ENCODE results near the gene TADA1. TPM values are rescaled to one million over a fixed set of nuclear protein-coding genes. Genes with fewer than 3 reads are reported as not detected.
A peak's percentile ranks its signal among the peaks of the same experiment; 100 is the strongest.

The TADA1 gene
- total RNA-seq, 1 donor from 2014 or later = 8.9 TPM

- no peak for DNase-seq (ENCODE audit: low spot score)
- Mint-ChIP-seq H3K4me3 (ENCODE audit: unreplicated experiment) (no peak overlapping the region), H3K27me3 (ENCODE audit: low read depth) (peaks cover 3% of the 10 kb centered on the region), H3K27ac (ENCODE audit: unreplicated experiment) (no peak overlapping the region), H3K9me3 (ENCODE audit: low read depth) (peaks cover 14% of the 10 kb centered on the region), H3K36me3 (ENCODE audit: low read depth) (no peaks in the 10 kb centered on the region), H3K4me1 (ENCODE audit: low read depth) (no peaks in the 10 kb centered on the region)
- TF ChIP-seq CTCF (IDR thresholded peaks at IDR 0.05) = peak; percentile 50
These were observed 53.7 kb downstream of the TADA1 start for GRCh38 chr1:166822385-166822784.

GRCh38 chr1:166819974-166820373, 56.1 kb downstream of the TADA1 start:
- Mint-ChIP-seq H3K27ac (ENCODE audit: unreplicated experiment) (no peak overlapping the region), H3K36me3 (ENCODE audit: low read depth) (no peaks in the 10 kb centered on the region), H3K27me3 (ENCODE audit: low read depth) (peaks cover 4% of the 10 kb centered on the region), H3K4me3 (ENCODE audit: unreplicated experiment) (no peak overlapping the region), H3K4me1 (ENCODE audit: low read depth) (peaks cover 1% of the 10 kb centered on the region), H3K9me3 (ENCODE audit: low read depth) (peaks cover 14% of the 10 kb centered on the region)
- DNase-seq (ENCODE audit: low spot score) = no peak
- TF ChIP-seq CTCF (IDR thresholded peaks at IDR 0.05) = no peak

- no peaks in the 10 kb centered on the region for H3K36me3 Mint-ChIP-seq (ENCODE audit: low read depth)
These were observed 61.5 kb downstream of the TADA1 start for GRCh38 chr1:166814611-166815010.

GRCh38 chr1:166813508-166814223, 62.4 kb downstream of the TADA1 start:
- no peaks in the 10 kb centered on the region for H3K9me3 Mint-ChIP-seq (ENCODE audit: low read depth)
- H3K4me3 Mint-ChIP-seq (ENCODE audit: unreplicated experiment) = no peak overlapping the region
- no peak overlapping the region for H3K27ac Mint-ChIP-seq (ENCODE audit: unreplicated experiment)

More at GRCh38 chr1:166814611-166815010, 61.5 kb downstream of the TADA1 start:
- DNase-seq (ENCODE audit: low spot score) = no peak
- Mint-ChIP-seq H3K4me1 (ENCODE audit: low read depth) (peaks cover 8% of the 10 kb centered on the region), H3K9me3 (ENCODE audit: low read depth) (no peaks in the 10 kb centered on the region), H3K4me3 (ENCODE audit: unreplicated experiment) (no peak overlapping the region), H3K27ac (ENCODE audit: unreplicated experiment) (no peak overlapping the region), H3K27me3 (ENCODE audit: low read depth) (peaks cover 14% of the 10 kb centered on the region)
- TF ChIP-seq CTCF (IDR thresholded peaks at IDR 0.05) = no peak

GRCh38 chr1:166811691-166812090, 64.4 kb downstream of the TADA1 start:
- DNase-seq (ENCODE audit: low spot score) = no peak
- no peak overlapping the region for H3K27ac Mint-ChIP-seq (ENCODE audit: unreplicated experiment)
- H3K4me3 Mint-ChIP-seq (ENCODE audit: unreplicated experiment) = no peak overlapping the region
- H3K4me1 Mint-ChIP-seq (ENCODE audit: low read depth) = peaks cover 8% of the 10 kb centered on the region
- H3K27me3 Mint-ChIP-seq (ENCODE audit: low read depth) = peaks cover 16% of the 10 kb centered on the region
- H3K36me3 Mint-ChIP-seq (ENCODE audit: low read depth) = no peaks in the 10 kb centered on the region
- H3K9me3 Mint-ChIP-seq (ENCODE audit: low read depth) = no peaks in the 10 kb centered on the region
- no peak for TF ChIP-seq CTCF (IDR thresholded peaks at IDR 0.05)

More at GRCh38 chr1:166813508-166814223, 62.4 kb downstream of the TADA1 start:
- DNase-seq (ENCODE audit: low spot score) = no peak
- no peaks in the 10 kb centered on the region for H3K36me3 Mint-ChIP-seq (ENCODE audit: low read depth)
- TF ChIP-seq CTCF (IDR thresholded peaks at IDR 0.05) = peak; percentile 40
- peaks cover 8% of the 10 kb centered on the region for H3K4me1 Mint-ChIP-seq (ENCODE audit: low read depth)
- peaks cover 14% of the 10 kb centered on the region for H3K27me3 Mint-ChIP-seq (ENCODE audit: low read depth)

Measured in chondrocyte (in vitro differentiated cells).